Astrocyte of the spinal cord (primary cell): ENCODE data around the gene RESF1.

Experiments
- DNase-seq: peaks from one replicate; pipeline ENCODE4 v3.0.0; 2011; ENCODE audit warnings: low read depth, low spot score
- H3K4me3 ChIP-seq: 2 replicates; pipeline ENCODE4 v1.5.1; 2011; ENCODE audit warnings: low read depth, mild to moderate bottlenecking, low read length, moderate library complexity
- CTCF ChIP-seq: IDR thresholded peaks from 2 replicates; pipeline ENCODE4 v1.5.1; 2012; ENCODE audit warnings: low read depth, mild to moderate bottlenecking, low read length, inconsistent platforms
- in situ Hi-C: cut with HindIII; loops from 2 replicates; pipeline ENCODE4 v1.10.0; 2017; ENCODE audit warnings: low sequenced_read_pairs

The RESF1 gene

GRCh38 chr12:32005496-32006125 lies 46.4 kb downstream of the RESF1 start:
- H3K4me3 ChIP-seq, result no peak overlapping the region
- in situ Hi-C loops, result no loop called here
- DNase-seq, result no peak
- no peak for TF ChIP-seq CTCF
